Left lung (tissue), 10 donors: Measurements from ENCODE around the gene PTPRM. TPM values are rescaled to one million over a fixed set of nuclear protein-coding genes. Genes with fewer than 3 reads are reported as not detected.

Experiments used
- ATAC-seq: fragments of 200-7000 bp; cut with Tn5 transposase; one replicate; pipeline ENCODE4 v1.9.1; 2020; ENCODE audit warnings: moderate library complexity
- DNase-seq, 4 donors: peaks; one replicate each; pipeline ENCODE4 v3.0.0-alpha.2; 2013 to 2020
- H3K27ac ChIP-seq, 2 donors: fragments of 200-600 bp; sonication (generic) in 1 of 2; one replicate each; pipeline versions ENCODE4 v1.5.0 to v1.8.0; 2020 to 2021
- H3K27me3 ChIP-seq, 2 donors: fragments of 200-600 bp; sonication (generic) in 1 of 2; one replicate each; pipeline versions ENCODE4 v1.5.0 to v1.8.0; 2020 to 2021
- H3K36me3 ChIP-seq, 2 donors: fragments of 200-600 bp; sonication (generic) in 1 of 2; one replicate each; pipeline versions ENCODE4 v1.5.0 to v1.8.0; 2020 to 2021
- H3K4me1 ChIP-seq, 2 donors: fragments of 200-600 bp; one replicate each; pipeline ENCODE4 v1.8.0; 2021
- H3K4me3 ChIP-seq, 2 donors: fragments of 200-600 bp; sonication (generic) in 1 of 2; one replicate each; pipeline versions ENCODE4 v1.5.0 to v1.8.0; 2020 to 2021; ENCODE audit warnings: mild to moderate bottlenecking in 1 of 2
- H3K9me3 ChIP-seq, 2 donors: fragments of 200-600 bp; sonication (generic) in 1 of 2; one replicate each; pipeline versions ENCODE4 v1.5.0 to v1.8.0; 2020 to 2021
- CTCF ChIP-seq, 2 donors: fragments of 200-600 bp; sonication (generic) in 1 of 2; IDR thresholded peaks; one replicate each; pipeline versions ENCODE4 v1.5.0 to v1.8.0; 2021; ENCODE audit warnings: antibody characterized with exemption in 2 of 2
- intact Hi-C, 2 donors: fragments of 100-400 bp; cut with DNase I; formaldehyde crosslinking; loops; one replicate each; pipeline versions ENCODE4 v1.11.2 to v1.14.2; 2022
- polyA plus RNA-seq, 6 donors: library from polyadenylated mRNA; unstranded; fragments of 120-200 nt; gene quantifications; one replicate each; pipeline ENCODE4 v1.2.1, GENCODE V29; 2013; ENCODE audit not compliant: insufficient read length in 6 of 6
- total RNA-seq, 2 donors: library from RNA; stranded (reverse); fragmentation: NEBNext Ultra II Directional; extraction: Animal tissue kit (Norgen Biotek cat#: 25700); gene quantifications; one replicate each; pipeline ENCODE4 v1.2.1, GENCODE V29; 2021
- donor health status: DM: no; HTN: yes; CAD: no.
- donor health status: DM: no; HTN: no; CAD: no.

PTPRM gene
- total and polyA plus RNA-seq, 8 donors = 76.4 to 99.6 (median 90.1) TPM

- no peak overlapping the region for H3K27ac ChIP-seq
- no peak for TF ChIP-seq CTCF (IDR thresholded peaks at IDR 0.05)
- intact Hi-C loops = no loop called here
- no peaks in the 10 kb centered on the region for H3K27me3 ChIP-seq
- H3K36me3 ChIP-seq = no peaks in the 10 kb centered on the region
- H3K4me3 ChIP-seq = no peak overlapping the region
- no peaks in the 10 kb centered on the region for H3K9me3 ChIP-seq
- ATAC-seq (no peak), DNase-seq (no peak)
- no peaks in the 10 kb centered on the region for H3K4me1 ChIP-seq
These were observed 881.0 kb downstream of the PTPRM start for GRCh38 chr18:8448130-8448529.

GRCh38 chr18:8450013-8450412, 882.9 kb downstream of the PTPRM start:
- no peak for DNase-seq
- no peaks in the 10 kb centered on the region for H3K9me3 ChIP-seq
- H3K36me3 ChIP-seq = no peaks in the 10 kb centered on the region
- no peak for TF ChIP-seq CTCF (IDR thresholded peaks at IDR 0.05)
- no peak overlapping the region for H3K4me3 ChIP-seq
- intact Hi-C loops = no loop called here
- H3K4me1 ChIP-seq = no peaks in the 10 kb centered on the region
- H3K27me3 ChIP-seq = no peaks in the 10 kb centered on the region
- no peak overlapping the region for H3K27ac ChIP-seq
- ATAC-seq = no peak

GRCh38 chr18:8450898-8451665, 884.0 kb downstream of the PTPRM start:
- TF ChIP-seq CTCF (IDR thresholded peaks at IDR 0.05) = no peak
- no peak for DNase-seq

DNA sequence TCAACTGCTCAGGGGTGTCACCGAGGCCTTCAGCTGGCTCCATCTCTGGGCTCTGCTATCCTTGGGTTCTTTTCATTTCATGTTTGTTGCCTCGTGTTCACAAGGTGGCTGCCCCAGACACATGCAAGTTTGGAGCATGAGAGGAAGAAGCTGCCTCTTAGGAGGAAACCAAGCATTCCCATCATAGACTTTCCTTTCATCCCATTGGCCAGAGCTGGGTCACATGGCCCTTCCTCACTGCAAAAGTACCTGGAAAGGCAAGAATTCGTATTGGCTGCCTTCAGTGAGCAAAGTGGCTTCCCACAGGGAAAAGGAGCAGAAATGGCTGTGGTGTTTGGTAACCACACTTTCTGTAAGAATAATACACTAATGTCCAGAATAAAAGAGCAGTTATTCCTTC, 886.4 kb downstream of the PTPRM start:
- intact Hi-C loops = no loop called here
- no peak overlapping the region for H3K27ac ChIP-seq
- no peaks in the 10 kb centered on the region for H3K4me1 ChIP-seq

More at GRCh38 chr18:8450898-8451665, 884.0 kb downstream of the PTPRM start:
- Histone ChIP-seq H3K27me3 (no peaks in the 10 kb centered on the region), H3K9me3 (no peaks in the 10 kb centered on the region), H3K27ac (no peak overlapping the region), H3K4me3 (no peak overlapping the region), H3K36me3 (no peaks in the 10 kb centered on the region), H3K4me1 (no peaks in the 10 kb centered on the region)
- intact Hi-C loops = no loop called here
- no peak for ATAC-seq

GRCh38 chr18:8454136-8454535, 887.0 kb downstream of the PTPRM start:
- no peaks in the 10 kb centered on the region for H3K9me3 ChIP-seq
- intact Hi-C loops = no loop called here
- ATAC-seq (no peak), DNase-seq (no peak)
- no peaks in the 10 kb centered on the region for H3K4me1 ChIP-seq
- H3K27me3 ChIP-seq = no peaks in the 10 kb centered on the region
- no peak overlapping the region for H3K27ac ChIP-seq
- no peak overlapping the region for H3K4me3 ChIP-seq
- H3K36me3 ChIP-seq = no peaks in the 10 kb centered on the region
- TF ChIP-seq CTCF (IDR thresholded peaks at IDR 0.05) = no peak

More for the DNA sequence above, 886.4 kb downstream of the PTPRM start:
- H3K36me3 ChIP-seq = no peaks in the 10 kb centered on the region
- TF ChIP-seq CTCF (IDR thresholded peaks at IDR 0.05) = no peak
- no peak for ATAC-seq
- no peak for DNase-seq
- H3K4me3 ChIP-seq = no peak overlapping the region
- no peaks in the 10 kb centered on the region for H3K27me3 ChIP-seq
- H3K9me3 ChIP-seq = no peaks in the 10 kb centered on the region
